Esophagus squamous epithelium (tissue), 5 donors: Measurements from ENCODE around the gene PIM2. TPM values are rescaled to one million over a fixed set of nuclear protein-coding genes. Genes with fewer than 3 reads are reported as not detected.
"Not testable (repeated sequence)": the region's sequence is repeated elsewhere in the genome, so short reads cannot be mapped to it uniquely, and the experiment has no call there.

Experiments used
- DNase-seq: peaks from one replicate; lab custom pipeline; 2025; lab: John Stamatoyannopoulos, UW
- H3K27ac ChIP-seq, 4 donors: fragments of 200-600 bp; sonication (generic); one replicate each; pipeline ENCODE4 v1.5.1; 2016 to 2019; ENCODE audit warnings: mild to moderate bottlenecking in 1 of 4
- H3K27me3 ChIP-seq, 4 donors: fragments of 200-600 bp; sonication (generic); 1 replicate in 3 of 4; 2 replicates in 1 of 4; pipeline versions ENCODE4 v1.5.1 to v1.6.0; 2017 to 2021; ENCODE audit warnings: antibody characterized with exemption in 1 of 4
- H3K36me3 ChIP-seq, 3 donors: fragments of 200-600 bp; sonication (generic); one replicate each; pipeline ENCODE4 v1.5.1; 2016 to 2019
- H3K4me1 ChIP-seq, 3 donors: fragments of 200-600 bp; sonication (generic); one replicate each; pipeline ENCODE4 v1.5.1; 2017 to 2019
- H3K4me3 ChIP-seq, 4 donors: fragments of 200-600 bp; sonication (generic); 1 replicate in 3 of 4; 2 replicates in 1 of 4; pipeline ENCODE4 v1.5.1; 2016 to 2019; ENCODE audit warnings: mild to moderate bottlenecking in 2 of 4, moderate library complexity in 1 of 4
- H3K9me3 ChIP-seq, 3 donors: fragments of 200-600 bp; sonication (generic); one replicate each; pipeline ENCODE4 v1.5.1; 2016 to 2019
- POLR2A ChIP-seq, 4 donors: fragments of 450-650 bp; IDR thresholded peaks; one replicate each; pipeline ENCODE4 v1.6.1; 2017; ENCODE audit warnings: antibody characterized with exemption in 4 of 4, mild to moderate bottlenecking in 4 of 4, moderate library complexity in 3 of 4
- WGBS, 2 donors: methylation state at CpG; one replicate each; pipeline ENCODE4 v1.1.5; 2018; 5-methylcytosine and 5-hydroxymethylcytosine counted together
- intact Hi-C: fragments of 100-400 bp; cut with DNase I; formaldehyde crosslinking; loops from one replicate; pipeline ENCODE4 v1.15.0; 2022
- total RNA-seq, 4 donors: library from RNA; depleted of rRNA; stranded (reverse); fragments of >200 nt; gene quantifications; one replicate each; pipeline ENCODE4 v1.1.0, GENCODE V29; 2016
- TF ChIP-seq, protein P1 (sequence below), 6 experiments: fragments of 450-650 bp in 4 of 6; fragments of 200-600 bp in 2 of 6; sonication (generic) in 2 of 6; IDR thresholded peaks; one replicate each; pipeline ENCODE4 v1.5.1; 2016 to 2019; ENCODE audit warnings: antibody characterized with exemption in 6 of 6, mild to moderate bottlenecking in 4 of 6, moderate library complexity in 4 of 6
- donor health status: DM: yes; HTN: yes; CAD: no.

PIM2 gene
- total RNA-seq, 4 donors from 2014 or later, result 3.3 to 9.7 (median 7.6) TPM

DNA sequence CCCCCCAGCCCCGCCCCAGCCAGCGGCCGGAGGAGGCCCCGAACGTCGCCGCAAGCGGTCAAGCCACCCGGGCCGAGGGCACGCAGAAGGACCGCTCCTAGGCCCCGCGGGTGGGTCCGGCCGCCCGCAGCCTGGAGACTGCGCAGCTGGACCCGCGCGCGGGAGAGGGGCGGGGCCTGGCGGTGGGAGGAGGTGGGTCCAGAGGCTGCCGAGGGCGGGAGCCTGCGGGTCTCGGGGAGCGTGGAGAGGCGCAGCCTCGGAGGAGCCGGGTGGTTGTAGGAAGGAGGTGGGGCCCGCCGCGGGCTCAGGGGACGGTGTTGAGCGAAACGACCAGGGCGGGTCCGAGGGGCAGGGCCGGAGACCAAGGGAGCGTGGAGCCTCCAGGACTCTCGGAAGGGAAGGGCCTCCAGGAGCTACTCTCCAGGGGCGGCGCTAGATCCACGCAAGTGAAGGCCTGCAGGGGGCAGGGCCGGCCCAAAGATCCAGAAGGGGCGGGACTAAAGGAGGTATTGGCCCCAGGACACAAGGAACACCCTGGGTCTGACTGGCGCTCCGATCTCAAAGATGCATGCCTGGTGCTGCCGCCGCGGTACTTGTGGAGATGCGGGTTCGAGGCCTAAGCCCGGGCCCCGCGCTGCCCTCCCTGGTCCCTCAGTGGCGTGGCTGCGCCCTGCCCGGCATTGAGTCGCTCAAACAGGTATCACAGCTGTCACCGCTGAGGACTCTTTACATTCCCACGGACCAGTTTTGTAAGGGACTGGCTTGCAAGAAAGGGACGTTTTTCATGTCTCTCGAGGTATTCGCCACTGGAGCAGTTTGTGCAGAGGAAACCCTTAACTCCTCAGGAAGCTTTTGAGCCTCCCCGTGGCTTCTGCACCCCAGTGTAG lies 27.2 kb downstream of the PIM2 start:
- WGBS, 2 donors, result 0 to 49% methylated on average over 8 to 25 of the region's 68 CpGs
- Histone ChIP-seq H3K27me3 (no peaks in the 10 kb centered on the region), H3K4me1 (peaks cover 4 to 29% (median 6%) of the 10 kb centered on the region in 3 donors), H3K36me3 (peaks cover 0 to 29% (median 0%) of the 10 kb centered on the region in 3 donors), H3K9me3 (no peaks in the 10 kb centered on the region), H3K27ac (peak overlapping the region; percentile 69 to 88 (median 80)), H3K4me3 (peak overlapping the region; percentile 49 to 80 (median 59))
- DNase-seq, result peak; percentile 45
- intact Hi-C loops, result no loop called here
- TF ChIP-seq, protein P1, sequence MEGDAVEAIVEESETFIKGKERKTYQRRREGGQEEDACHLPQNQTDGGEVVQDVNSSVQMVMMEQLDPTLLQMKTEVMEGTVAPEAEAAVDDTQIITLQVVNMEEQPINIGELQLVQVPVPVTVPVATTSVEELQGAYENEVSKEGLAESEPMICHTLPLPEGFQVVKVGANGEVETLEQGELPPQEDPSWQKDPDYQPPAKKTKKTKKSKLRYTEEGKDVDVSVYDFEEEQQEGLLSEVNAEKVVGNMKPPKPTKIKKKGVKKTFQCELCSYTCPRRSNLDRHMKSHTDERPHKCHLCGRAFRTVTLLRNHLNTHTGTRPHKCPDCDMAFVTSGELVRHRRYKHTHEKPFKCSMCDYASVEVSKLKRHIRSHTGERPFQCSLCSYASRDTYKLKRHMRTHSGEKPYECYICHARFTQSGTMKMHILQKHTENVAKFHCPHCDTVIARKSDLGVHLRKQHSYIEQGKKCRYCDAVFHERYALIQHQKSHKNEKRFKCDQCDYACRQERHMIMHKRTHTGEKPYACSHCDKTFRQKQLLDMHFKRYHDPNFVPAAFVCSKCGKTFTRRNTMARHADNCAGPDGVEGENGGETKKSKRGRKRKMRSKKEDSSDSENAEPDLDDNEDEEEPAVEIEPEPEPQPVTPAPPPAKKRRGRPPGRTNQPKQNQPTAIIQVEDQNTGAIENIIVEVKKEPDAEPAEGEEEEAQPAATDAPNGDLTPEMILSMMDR (IDR thresholded peaks at IDR 0.05), result peak; percentile 31 to 62 (median 46)
- peak in 1 of 4 donors; percentile 52 for TF ChIP-seq POLR2A (IDR thresholded peaks at IDR 0.05)

DNA sequence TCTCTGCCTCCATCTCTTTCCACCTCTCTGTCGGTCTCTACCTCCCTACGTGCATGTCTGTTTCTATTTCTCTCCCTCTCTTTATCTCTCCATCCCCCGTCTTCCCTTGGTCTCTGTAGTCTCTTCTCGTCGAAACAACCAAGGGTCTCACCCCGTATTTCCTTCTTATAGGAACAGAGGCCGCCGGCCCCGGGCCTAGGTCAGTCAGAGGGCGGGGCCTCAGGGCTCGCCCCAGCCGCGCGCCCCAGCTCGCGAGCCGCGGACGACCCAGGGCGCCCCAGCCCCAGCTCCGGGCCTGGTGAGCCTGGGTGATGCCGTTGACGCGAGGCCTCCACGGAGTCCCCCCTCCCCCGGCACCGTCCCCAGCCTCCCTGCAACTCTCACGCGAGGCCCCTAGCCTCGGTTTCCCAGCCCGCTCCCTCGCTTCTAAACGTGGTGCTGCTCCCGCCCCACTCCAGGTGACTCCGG lies 27.9 kb downstream of the PIM2 start:
- Histone ChIP-seq H3K4me1 (peaks cover 0 to 23% (median 4%) of the 10 kb centered on the region in 3 donors), H3K4me3 (peak overlapping the region; percentile 49 to 80 (median 59)), H3K27ac (peak overlapping the region; percentile 69 to 88 (median 80)), H3K27me3 (no peaks in the 10 kb centered on the region), H3K36me3 (peaks cover 0 to 29% (median 0%) of the 10 kb centered on the region in 3 donors), H3K9me3 (no peaks in the 10 kb centered on the region)
- WGBS, 2 donors, result 0 to 30% methylated on average over 5 to 8 of the region's 35 CpGs
- TF ChIP-seq, protein P1 (IDR thresholded peaks at IDR 0.05), result no peak
- no peak for TF ChIP-seq POLR2A (IDR thresholded peaks at IDR 0.05)
- intact Hi-C loops, result no loop called here
- DNase-seq, result no peak

DNA sequence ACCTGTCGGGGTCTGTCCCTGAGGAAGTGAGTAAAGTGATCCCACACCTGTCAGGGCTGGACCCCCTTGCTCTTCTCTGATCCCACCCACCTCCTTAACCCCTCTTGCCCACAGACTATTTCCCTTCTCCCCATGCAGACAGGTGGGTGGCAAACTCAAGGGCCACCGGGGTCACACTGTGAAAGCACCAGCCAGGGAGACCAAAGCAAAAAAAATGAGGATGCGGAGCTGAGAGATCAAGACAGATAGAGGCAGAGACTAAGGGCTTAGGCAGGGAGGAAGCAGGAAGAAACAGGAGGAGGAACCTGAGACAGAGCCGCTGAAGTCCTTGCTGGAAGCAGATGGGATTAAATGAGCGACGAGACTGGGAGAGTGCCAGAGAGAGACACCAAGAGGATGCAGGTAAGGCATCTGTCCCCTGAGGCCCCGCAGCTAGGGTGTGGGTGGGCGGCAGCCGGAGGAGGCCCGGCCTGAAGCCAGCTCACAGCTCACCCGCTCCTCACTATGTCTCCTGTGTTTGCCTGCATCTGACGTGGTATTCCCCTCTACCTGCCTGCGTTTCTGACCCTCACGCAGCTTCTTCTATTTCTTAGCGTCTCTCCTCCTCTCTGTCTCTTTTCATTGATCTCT lies 28.4 kb downstream of the PIM2 start:
- intact Hi-C loops, result no loop called here
- Histone ChIP-seq H3K36me3 (peaks cover 0 to 27% (median 0%) of the 10 kb centered on the region in 3 donors), H3K4me3 (peak overlapping the region; percentile 49 to 80 (median 59)), H3K27me3 (no peaks in the 10 kb centered on the region), H3K9me3 (no peaks in the 10 kb centered on the region), H3K27ac (peak overlapping the region; percentile 21 to 86 (median 71)), H3K4me1 (peaks cover 0 to 18% (median 4%) of the 10 kb centered on the region in 3 donors)
- TF ChIP-seq, protein P1 (IDR thresholded peaks at IDR 0.05), result no peak
- TF ChIP-seq POLR2A (IDR thresholded peaks at IDR 0.05), result no peak
- no peak for DNase-seq
- 17 to 64% methylated on average over 14 to 15 of the region's 15 CpGs for WGBS, 2 donors

DNA sequence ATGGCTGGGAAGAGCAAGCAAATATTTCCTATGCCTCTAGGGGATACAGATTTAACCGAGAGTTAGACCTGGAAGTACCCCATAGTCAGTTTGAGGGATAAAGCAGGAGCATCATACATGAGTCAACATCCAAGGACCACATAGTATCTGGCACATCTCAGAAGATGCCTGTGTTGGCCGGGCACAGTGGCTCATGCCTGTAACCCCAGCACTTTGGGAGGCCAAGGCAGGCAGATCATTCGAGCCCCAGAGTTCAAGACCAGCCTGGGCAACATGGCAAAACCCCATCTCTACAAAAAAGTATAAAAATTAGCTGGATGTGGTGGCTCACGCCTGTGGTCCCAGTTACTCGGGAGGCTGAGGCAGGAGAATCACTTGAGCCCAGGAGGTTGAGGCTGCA lies 32.2 kb downstream of the PIM2 start:
- H3K27me3 ChIP-seq, H3K27ac ChIP-seq, intact Hi-C loops, H3K9me3 ChIP-seq, H3K36me3 ChIP-seq, DNase-seq, H3K4me1 ChIP-seq, H3K4me3 ChIP-seq: not testable (repeated sequence)
- WGBS, 2 donors, result 70 to 73% methylated on average over 3 to 5 of the region's 5 CpGs

DNA sequence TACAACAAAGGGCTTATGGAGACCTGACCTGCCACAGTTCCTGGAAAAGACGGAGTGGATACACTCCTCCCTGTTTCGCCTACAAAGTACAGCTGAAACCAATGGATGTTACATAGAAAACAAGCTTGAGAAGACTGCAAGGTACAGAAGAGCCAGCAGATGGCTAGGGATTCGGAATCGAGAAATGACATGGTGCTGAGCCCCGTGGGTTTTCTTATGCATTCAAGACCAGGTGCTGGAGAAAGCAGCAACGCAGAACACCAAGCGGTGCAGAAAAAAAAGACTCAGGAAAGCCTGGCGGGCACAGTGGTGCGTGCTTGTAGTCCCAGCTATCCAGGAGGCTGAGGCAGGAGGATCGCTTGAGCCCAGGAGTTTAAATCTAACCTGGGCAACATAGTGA lies 35.1 kb downstream of the PIM2 start:
- no peaks in the 10 kb centered on the region for H3K4me1 ChIP-seq
- H3K4me3 ChIP-seq, result no peak overlapping the region
- TF ChIP-seq, protein P1 (IDR thresholded peaks at IDR 0.05), result no peak
- no peak for TF ChIP-seq POLR2A (IDR thresholded peaks at IDR 0.05)
- 77 to 80% methylated on average over 9 to 10 of the region's 10 CpGs for WGBS, 2 donors
- H3K27ac ChIP-seq, result no peak overlapping the region
- H3K36me3 ChIP-seq, result no peaks in the 10 kb centered on the region
- no peaks in the 10 kb centered on the region for H3K9me3 ChIP-seq
- no peaks in the 10 kb centered on the region for H3K27me3 ChIP-seq
- no peak for DNase-seq
- intact Hi-C loops, result no loop called here

DNA sequence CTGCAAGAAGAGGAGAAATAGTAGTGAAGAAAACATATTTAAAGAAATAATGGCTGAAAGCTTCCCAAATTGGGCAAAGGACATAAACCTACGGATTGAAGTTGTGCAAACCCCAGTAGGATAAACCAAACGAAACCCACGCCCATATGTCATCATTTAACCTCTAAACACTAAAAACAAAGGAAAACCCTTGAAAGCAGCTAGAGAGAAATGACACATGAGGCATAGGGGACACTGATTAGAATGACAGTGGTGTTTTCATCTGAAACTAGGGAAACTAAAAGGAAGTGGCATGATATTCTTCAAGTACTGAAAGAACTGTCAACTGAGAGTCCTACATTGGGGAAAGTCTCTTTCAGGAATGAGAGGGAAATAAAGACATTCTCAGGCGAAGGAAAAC lies 41.9 kb downstream of the PIM2 start:
- H3K36me3 ChIP-seq, H3K27ac ChIP-seq, H3K4me3 ChIP-seq, H3K4me1 ChIP-seq, H3K27me3 ChIP-seq, DNase-seq, H3K9me3 ChIP-seq, intact Hi-C loops: not testable (repeated sequence)
- 43 to 60% methylated on average over 3 to 4 of the region's 4 CpGs for WGBS, 2 donors

DNA sequence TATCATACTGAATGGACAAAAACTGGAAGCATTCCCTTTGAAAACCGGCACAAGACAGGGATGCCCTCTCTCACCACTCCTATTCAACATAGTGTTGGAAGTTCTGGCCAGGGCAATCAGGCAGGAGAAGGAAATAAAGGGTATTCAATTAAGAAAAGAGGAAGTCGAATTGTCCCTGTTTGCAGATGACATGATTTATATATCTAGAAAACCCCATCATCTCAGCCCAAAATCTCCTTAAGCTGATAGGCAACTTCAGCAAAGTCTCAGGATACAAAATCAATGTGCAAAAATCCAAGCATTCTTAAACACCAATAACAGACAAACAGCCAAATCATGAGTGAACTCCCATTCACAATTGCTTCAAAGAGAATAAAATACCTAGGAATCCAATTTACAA lies 46.8 kb downstream of the PIM2 start:
- H3K9me3 ChIP-seq, H3K4me1 ChIP-seq, H3K27ac ChIP-seq, DNase-seq, H3K36me3 ChIP-seq, intact Hi-C loops, H3K4me3 ChIP-seq, H3K27me3 ChIP-seq: not testable (repeated sequence)
- 50 to 68% methylated on average over 1 to 2 of the region's 2 CpGs for WGBS, 2 donors
